A549 (cell line): ENCODE results near the gene TBCK.

Experiments used
- CTCF ChIP-seq: fragments of >200 bp; sonication (Bioruptor Twin); formaldehyde crosslinking; IDR thresholded peaks from 3 replicates; pipeline ENCODE4 v1.5.1; 2016
- EHMT2 ChIP-seq: fragments of 200-600 bp; sonication (generic); IDR thresholded peaks from 2 replicates; pipeline ENCODE4 v1.6.1; 2016; ENCODE audit warnings: antibody characterized with exemption, low read depth, mild to moderate bottlenecking, moderate library complexity

DNA sequence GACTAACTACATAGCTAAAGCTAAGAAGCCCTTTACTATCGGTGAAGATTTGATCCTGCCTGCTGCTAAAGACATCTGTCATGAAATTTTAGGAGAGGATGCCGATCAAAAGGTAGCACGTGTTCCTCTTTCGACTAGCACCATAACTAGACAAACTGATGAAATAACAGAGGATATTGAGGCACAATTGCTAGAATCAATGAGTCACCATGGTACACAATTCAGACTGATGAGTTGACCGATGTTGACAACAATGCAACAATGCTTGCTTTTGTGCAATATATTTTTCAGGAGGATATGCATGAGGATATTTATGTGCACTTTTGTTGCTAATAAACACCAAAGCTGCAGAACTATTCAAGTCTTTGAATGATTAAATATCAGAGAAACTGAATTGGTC, 24.3 kb downstream of the TBCK start:
- TF ChIP-seq EHMT2 (no peak), CTCF (no peak)
